ENCODE data around the gene CD83. TPM values are rescaled to one million over a fixed set of nuclear protein-coding genes. Genes with fewer than 3 reads are reported as not detected.

CD83 gene
- total and polyA plus RNA-seq, 2 experiments from 2014 or later = 3.3 to 4.7 TPM

DNA sequence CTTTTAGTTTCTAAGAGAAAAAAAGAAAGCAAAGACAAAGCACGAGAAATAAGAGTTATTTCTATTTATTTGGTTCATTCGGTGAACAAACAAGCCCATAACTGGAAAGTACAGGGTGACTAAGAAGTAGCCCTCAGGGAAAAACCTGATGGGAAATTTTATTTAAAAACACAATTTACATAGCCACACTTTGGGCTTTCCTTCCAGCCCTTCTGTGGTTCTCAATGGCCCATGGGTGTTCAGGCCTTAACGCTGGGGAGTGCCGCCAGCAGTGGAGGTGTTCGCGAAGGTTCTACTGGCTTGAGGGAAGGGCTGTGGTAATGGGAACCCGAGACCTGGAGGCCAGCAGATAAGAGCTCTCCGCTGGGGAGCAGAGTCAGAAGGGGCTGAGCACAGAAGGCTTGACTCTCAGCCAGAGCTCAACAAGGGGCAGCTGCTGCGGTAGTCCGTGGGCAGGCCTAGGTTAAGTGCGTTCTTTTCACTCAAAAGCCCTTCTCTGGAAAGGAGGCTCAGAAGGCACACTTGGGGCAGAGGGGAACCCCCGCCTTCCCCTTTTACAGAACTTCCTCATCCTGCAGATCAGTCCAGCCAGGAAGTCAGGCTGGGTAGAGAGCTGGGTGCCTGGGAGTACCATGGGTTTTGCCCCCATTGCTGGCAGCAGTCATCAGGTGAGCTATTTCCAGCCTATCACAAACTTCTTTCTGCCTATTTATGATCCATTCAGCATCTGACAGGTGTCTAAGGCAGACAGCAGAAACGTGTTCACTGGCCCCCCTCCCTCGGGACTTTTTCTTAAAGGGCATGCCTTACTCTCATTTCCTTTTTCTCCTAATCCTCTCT, 8.8 kb upstream of the CD83 start:
- Histone ChIP-seq H3K27me3 (no peaks in the 10 kb centered on the region), H3K4me1 (ENCODE audit: low read depth) (no peaks in the 10 kb centered on the region), H3K4me3 (no peak overlapping the region), H3K36me3 (no peaks in the 10 kb centered on the region), H3K9me3 (ENCODE audit: low read depth) (no peaks in the 10 kb centered on the region), H3K27ac (no peak overlapping the region)
- TF ChIP-seq, protein P1, sequence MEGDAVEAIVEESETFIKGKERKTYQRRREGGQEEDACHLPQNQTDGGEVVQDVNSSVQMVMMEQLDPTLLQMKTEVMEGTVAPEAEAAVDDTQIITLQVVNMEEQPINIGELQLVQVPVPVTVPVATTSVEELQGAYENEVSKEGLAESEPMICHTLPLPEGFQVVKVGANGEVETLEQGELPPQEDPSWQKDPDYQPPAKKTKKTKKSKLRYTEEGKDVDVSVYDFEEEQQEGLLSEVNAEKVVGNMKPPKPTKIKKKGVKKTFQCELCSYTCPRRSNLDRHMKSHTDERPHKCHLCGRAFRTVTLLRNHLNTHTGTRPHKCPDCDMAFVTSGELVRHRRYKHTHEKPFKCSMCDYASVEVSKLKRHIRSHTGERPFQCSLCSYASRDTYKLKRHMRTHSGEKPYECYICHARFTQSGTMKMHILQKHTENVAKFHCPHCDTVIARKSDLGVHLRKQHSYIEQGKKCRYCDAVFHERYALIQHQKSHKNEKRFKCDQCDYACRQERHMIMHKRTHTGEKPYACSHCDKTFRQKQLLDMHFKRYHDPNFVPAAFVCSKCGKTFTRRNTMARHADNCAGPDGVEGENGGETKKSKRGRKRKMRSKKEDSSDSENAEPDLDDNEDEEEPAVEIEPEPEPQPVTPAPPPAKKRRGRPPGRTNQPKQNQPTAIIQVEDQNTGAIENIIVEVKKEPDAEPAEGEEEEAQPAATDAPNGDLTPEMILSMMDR (IDR thresholded peaks at IDR 0.05; ENCODE audit: low read depth, low read length) = no peak
- peak in 1 of 2 donors; percentile 21 for DNase-seq (ENCODE audit: low read depth in 1 of 2, low spot score in 1 of 2)

DNA sequence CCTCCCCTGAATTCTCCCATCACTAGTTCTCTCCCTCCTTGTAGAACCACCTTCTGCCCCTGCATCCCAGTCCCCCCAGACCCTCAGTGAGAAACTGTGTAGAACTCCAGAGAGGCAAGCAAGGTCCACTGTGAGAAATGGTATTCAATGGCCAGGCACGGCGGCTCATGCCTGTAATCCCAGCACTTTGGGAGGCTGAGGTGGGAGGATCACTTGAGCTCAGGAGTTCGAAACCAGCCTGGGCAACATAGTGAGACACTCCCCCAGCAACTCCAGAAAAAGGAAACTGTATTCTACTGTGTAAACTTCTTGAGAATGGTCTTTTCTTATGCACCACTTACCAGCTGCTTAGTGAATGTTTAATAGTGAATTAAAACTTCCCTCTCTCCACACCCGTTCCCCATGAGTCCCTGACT, 8.2 kb upstream of the CD83 start:
- H3K27me3 ChIP-seq = no peaks in the 10 kb centered on the region
- H3K9me3 ChIP-seq (ENCODE audit: low read depth) = no peaks in the 10 kb centered on the region
- no peaks in the 10 kb centered on the region for H3K4me1 ChIP-seq (ENCODE audit: low read depth)
- TF ChIP-seq, protein P1 (IDR thresholded peaks at IDR 0.05; ENCODE audit: low read depth, low read length) = no peak
- H3K36me3 ChIP-seq = no peaks in the 10 kb centered on the region
- DNase-seq (ENCODE audit: low read depth in 1 of 2, low spot score in 1 of 2) = no peak
- no peak overlapping the region for H3K27ac ChIP-seq
- no peak overlapping the region for H3K4me3 ChIP-seq

DNA sequence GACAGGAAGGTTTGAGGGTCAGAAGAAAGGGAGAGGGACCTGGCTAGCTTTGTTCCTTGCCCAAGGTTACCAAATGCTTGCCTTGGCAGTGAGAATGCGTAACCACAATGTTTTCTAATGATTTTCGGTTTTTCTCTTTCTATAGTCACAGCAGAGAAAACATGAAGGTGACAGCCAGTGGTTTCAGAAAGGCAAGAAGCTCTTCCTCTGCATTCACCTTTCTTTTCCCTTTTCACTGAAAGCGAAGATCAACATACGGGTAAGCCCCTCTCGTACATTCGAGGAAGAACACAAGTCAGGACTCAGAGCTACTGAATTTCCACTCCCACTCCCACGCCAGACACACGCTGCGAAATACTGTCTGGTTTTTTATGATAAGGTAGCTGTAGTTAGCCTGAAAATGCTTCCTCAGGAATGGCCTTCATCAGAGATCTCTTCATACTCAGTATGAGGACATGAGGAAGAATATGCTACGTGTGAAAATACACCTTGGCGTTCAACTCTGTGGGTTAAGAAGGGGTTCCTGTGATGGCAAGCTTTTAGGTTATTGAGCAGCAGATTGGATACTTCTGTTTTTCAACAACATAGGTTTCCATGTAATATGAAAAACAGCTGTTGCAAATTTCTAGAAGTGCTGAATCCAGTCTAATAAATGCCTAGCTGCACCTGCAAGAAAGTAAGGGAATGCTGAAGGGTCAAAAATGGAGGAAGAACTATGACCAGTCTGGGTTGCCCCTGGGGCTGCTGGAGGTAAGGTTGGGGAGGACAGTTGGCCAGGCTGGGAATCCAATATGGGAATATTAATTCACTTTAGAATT, 7.4 kb upstream of the CD83 start:
- Histone ChIP-seq H3K27me3 (no peaks in the 10 kb centered on the region), H3K4me3 (no peak overlapping the region)

DNA sequence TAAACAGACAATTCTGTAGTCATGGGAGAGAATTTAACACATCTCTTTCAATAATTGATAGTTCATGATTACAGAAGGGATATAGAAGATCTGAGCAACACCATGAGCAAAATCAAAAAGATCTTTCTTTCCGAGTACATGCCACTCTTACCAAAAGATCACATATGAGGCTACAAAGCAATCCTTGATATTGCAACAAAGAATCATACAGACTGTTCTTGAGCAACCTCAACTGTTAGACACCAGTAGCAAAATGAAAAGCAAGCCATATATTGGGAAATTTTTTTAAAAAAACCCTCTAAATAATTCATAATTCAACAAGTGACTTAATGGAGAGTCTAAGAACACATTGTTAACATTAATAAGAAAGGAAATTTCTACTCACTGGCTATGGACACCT, 3.6 kb upstream of the CD83 start:
- no peak for DNase-seq (ENCODE audit: low read depth in 1 of 2, low spot score in 1 of 2)
- H3K27me3 ChIP-seq = no peaks in the 10 kb centered on the region
- no peaks in the 10 kb centered on the region for H3K36me3 ChIP-seq
- no peaks in the 10 kb centered on the region for H3K4me1 ChIP-seq (ENCODE audit: low read depth)
- TF ChIP-seq, protein P1 (IDR thresholded peaks at IDR 0.05; ENCODE audit: low read depth, low read length) = no peak
- no peak overlapping the region for H3K4me3 ChIP-seq
- no peaks in the 10 kb centered on the region for H3K9me3 ChIP-seq (ENCODE audit: low read depth)
- H3K27ac ChIP-seq = no peak overlapping the region

More for the DNA sequence above, 7.4 kb upstream of the CD83 start:
- H3K27ac ChIP-seq = no peak overlapping the region
- no peaks in the 10 kb centered on the region for H3K9me3 ChIP-seq (ENCODE audit: low read depth)
- H3K4me1 ChIP-seq (ENCODE audit: low read depth) = no peaks in the 10 kb centered on the region
- TF ChIP-seq, protein P1 (IDR thresholded peaks at IDR 0.05; ENCODE audit: low read depth, low read length) = no peak
- DNase-seq (ENCODE audit: low read depth in 1 of 2, low spot score in 1 of 2) = no peak
- H3K36me3 ChIP-seq = no peaks in the 10 kb centered on the region

DNA sequence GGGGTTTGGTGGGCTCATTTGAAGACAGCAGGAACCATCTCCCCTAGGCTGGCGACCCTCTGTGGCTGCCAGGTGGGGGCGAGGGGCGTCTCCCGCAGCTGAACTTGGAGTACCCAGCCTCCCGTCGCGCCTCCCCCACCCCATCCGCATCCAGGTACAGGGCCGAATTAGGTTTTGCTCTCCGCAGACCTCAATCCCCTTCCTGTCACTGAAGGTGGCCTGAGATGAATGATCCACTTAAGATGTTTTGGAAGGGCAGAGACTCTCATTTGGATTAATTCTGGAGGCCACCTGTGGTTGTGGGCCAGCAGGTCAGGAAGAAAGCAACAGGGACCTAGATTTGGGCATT, 493 bp downstream of the CD83 start:
- TF ChIP-seq, protein P1 (IDR thresholded peaks at IDR 0.05; ENCODE audit: low read depth, low read length) = no peak
- Histone ChIP-seq H3K9me3 (ENCODE audit: low read depth) (no peaks in the 10 kb centered on the region), H3K36me3 (no peaks in the 10 kb centered on the region), H3K4me1 (ENCODE audit: low read depth) (no peaks in the 10 kb centered on the region), H3K27ac (no peak overlapping the region), H3K4me3 (peak overlapping the region; percentile 52), H3K27me3 (no peaks in the 10 kb centered on the region)
- no peak for DNase-seq (ENCODE audit: low read depth in 1 of 2, low spot score in 1 of 2)
